Gastroesophageal sphincter (tissue), 4 donors: ENCODE data around the gene ACRBP. TPM values are rescaled to one million over a fixed set of nuclear protein-coding genes. Genes with fewer than 3 reads are reported as not detected.

Experiments used
- ATAC-seq: fragments of 150-250 bp; one replicate; pipeline ENCODE4 v1.9.1; 2016; ENCODE audit warnings: mild to moderate bottlenecking, moderate library complexity
- H3K27ac ChIP-seq, 4 donors: fragments of 200-600 bp; sonication (generic) in 3 of 4; 1 replicate in 3 of 4; 2 replicates in 1 of 4; pipeline ENCODE4 v1.5.1; 2016 to 2019
- H3K27me3 ChIP-seq: fragments of 200-600 bp; sonication (generic); one replicate; pipeline ENCODE4 v1.5.1; 2019
- H3K36me3 ChIP-seq, 2 donors: fragments of 200-600 bp; sonication (generic); one replicate each; pipeline ENCODE4 v1.5.1; 2019; ENCODE audit warnings: control low read depth in 1 of 2
- H3K4me1 ChIP-seq, 3 donors: fragments of 200-600 bp; sonication (generic); 1 replicate in 2 of 3; 2 replicates in 1 of 3; pipeline ENCODE4 v1.5.1; 2016 to 2019; ENCODE audit warnings: control low read depth in 2 of 3
- H3K4me3 ChIP-seq, 2 donors: fragments of 200-600 bp; sonication (generic); one replicate each; pipeline ENCODE4 v1.5.1; 2019; ENCODE audit warnings: mild to moderate bottlenecking in 1 of 2, moderate library complexity in 1 of 2
- H3K9me3 ChIP-seq, 3 donors: fragments of 200-600 bp; sonication (generic); one replicate each; pipeline ENCODE4 v1.5.1; 2017 to 2019; ENCODE audit warnings: control low read depth in 2 of 3
- EP300 ChIP-seq: sonication (generic); formaldehyde crosslinking; IDR thresholded peaks from one replicate; pipeline ENCODE4 v1.6.1; 2017; ENCODE audit warnings: antibody characterized with exemption, mild to moderate bottlenecking
- POLR2A ChIP-seq, 2 donors: fragments of 450-650 bp; IDR thresholded peaks; one replicate each; pipeline ENCODE4 v1.6.1; 2017; ENCODE audit warnings: antibody characterized with exemption in 2 of 2, mild to moderate bottlenecking in 2 of 2, moderate library complexity in 1 of 2
- POLR2AphosphoS5 ChIP-seq: sonication (generic); formaldehyde crosslinking; IDR thresholded peaks from one replicate; pipeline ENCODE4 v1.6.1; 2017; ENCODE audit warnings: antibody characterized with exemption
- WGBS, 2 donors: methylation state at CpG; one replicate each; pipeline ENCODE4 v1.1.5; 2018; ENCODE audit warnings: low coverage in 1 of 2; 5-methylcytosine and 5-hydroxymethylcytosine counted together
- total RNA-seq, 4 donors: library from RNA; depleted of rRNA; stranded (reverse); fragments of >200 nt; gene quantifications; one replicate each; pipeline ENCODE4 v1.1.0, GENCODE V29; 2016
- TF ChIP-seq, protein P1 (sequence below), 4 experiments: fragments of 200-600 bp in 2 of 4; fragments of 450-650 bp in 2 of 4; sonication (generic) in 1 of 4; IDR thresholded peaks; one replicate each; pipeline ENCODE4 v1.5.1; 2017 to 2019; ENCODE audit warnings: antibody characterized with exemption in 4 of 4, mild to moderate bottlenecking in 2 of 4, moderate library complexity in 2 of 4

The ACRBP gene
- total RNA-seq, 4 donors from 2014 or later, result 0.81 to 3.2 (median 2.4) TPM; not detected in 1

GRCh38 chr12:6608592-6609281 is 38.5 kb downstream of the ACRBP start:
- H3K4me1 ChIP-seq, result peaks cover 17 to 63% (median 27%) of the 10 kb centered on the region in 3 donors

DNA sequence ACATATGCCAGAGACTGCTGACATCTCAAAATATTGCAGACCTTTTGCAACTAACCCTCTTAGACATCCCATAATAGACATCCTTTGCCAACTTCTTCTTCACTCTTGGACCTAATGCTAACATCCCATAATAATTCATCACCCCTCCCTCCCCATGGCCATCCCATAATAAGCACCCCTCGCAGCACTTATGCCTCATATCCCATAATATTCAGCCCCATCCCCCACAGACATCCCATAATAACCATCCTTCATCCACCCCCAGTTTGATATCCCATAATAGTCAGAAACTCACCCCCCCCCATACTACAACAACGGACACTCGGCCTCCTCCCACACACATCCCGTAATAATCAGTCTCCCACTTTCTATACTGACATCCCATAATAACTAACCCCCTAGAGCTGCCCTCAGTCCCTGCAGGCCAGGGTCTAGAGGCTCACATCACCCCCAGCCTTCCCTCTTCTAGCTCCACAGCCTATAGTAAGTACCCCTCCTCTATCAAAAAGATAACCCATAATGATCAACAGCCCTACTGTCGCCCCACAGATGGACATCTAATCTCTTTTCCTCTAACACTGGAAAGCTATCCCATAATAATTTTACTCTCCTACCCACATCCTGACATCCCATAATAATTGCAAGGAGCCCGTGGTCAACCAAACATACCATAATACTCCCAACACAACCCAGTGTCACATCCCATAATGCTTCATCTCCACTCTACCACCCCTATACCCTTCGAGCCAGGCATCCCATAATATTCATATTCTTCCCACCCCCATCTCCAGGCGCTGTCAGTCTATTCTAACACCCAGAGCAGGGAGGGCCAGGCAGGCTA is 39.3 kb downstream of the ACRBP start:
- H3K9me3 ChIP-seq, result no peaks in the 10 kb centered on the region
- H3K27ac ChIP-seq, result peak overlapping the region; percentile 70 to 100 (median 98)
- H3K4me1 ChIP-seq, result peaks cover 13 to 63% (median 29%) of the 10 kb centered on the region in 3 donors
- H3K27me3 ChIP-seq, result no peaks in the 10 kb centered on the region
- H3K36me3 ChIP-seq, result no peaks in the 10 kb centered on the region
- TF ChIP-seq EP300, result no peak
- TF ChIP-seq POLR2A (IDR thresholded peaks at IDR 0.05), result no peak
- TF ChIP-seq, protein P1, sequence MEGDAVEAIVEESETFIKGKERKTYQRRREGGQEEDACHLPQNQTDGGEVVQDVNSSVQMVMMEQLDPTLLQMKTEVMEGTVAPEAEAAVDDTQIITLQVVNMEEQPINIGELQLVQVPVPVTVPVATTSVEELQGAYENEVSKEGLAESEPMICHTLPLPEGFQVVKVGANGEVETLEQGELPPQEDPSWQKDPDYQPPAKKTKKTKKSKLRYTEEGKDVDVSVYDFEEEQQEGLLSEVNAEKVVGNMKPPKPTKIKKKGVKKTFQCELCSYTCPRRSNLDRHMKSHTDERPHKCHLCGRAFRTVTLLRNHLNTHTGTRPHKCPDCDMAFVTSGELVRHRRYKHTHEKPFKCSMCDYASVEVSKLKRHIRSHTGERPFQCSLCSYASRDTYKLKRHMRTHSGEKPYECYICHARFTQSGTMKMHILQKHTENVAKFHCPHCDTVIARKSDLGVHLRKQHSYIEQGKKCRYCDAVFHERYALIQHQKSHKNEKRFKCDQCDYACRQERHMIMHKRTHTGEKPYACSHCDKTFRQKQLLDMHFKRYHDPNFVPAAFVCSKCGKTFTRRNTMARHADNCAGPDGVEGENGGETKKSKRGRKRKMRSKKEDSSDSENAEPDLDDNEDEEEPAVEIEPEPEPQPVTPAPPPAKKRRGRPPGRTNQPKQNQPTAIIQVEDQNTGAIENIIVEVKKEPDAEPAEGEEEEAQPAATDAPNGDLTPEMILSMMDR (IDR thresholded peaks at IDR 0.05), result no peak
- peak; percentile 5 for TF ChIP-seq POLR2AphosphoS5
- ATAC-seq, result peak; percentile 53
- WGBS, 2 donors, result 4 to 5% methylated on average over 8 of the region's 8 CpGs
- no peak overlapping the region for H3K4me3 ChIP-seq

More at GRCh38 chr12:6608592-6609281, 38.5 kb downstream of the ACRBP start:
- no peak overlapping the region for H3K4me3 ChIP-seq
- peak overlapping the region; percentile 70 to 100 (median 98) for H3K27ac ChIP-seq
- no peak for ATAC-seq
- no peaks in the 10 kb centered on the region for H3K36me3 ChIP-seq
- TF ChIP-seq POLR2A (IDR thresholded peaks at IDR 0.05) (no peak), POLR2AphosphoS5 (no peak), EP300 (no peak)
- TF ChIP-seq, protein P1 (IDR thresholded peaks at IDR 0.05), result no peak
- no peaks in the 10 kb centered on the region for H3K9me3 ChIP-seq
- H3K27me3 ChIP-seq, result no peaks in the 10 kb centered on the region
- WGBS, 2 donors, result 52 to 54% methylated on average over 6 of the region's 8 CpGs

GRCh38 chr12:6606331-6607131 is 40.7 kb downstream of the ACRBP start:
- H3K36me3 ChIP-seq, result peaks cover 0 to 11% of the 10 kb centered on the region in 2 donors
- 0% methylated on average over 1 of the region's 70 CpGs; no CpG with 5 or more reads in 1 of the 2 donors for WGBS, 2 donors
- peak; percentile 21 for ATAC-seq
- H3K4me1 ChIP-seq, result peaks cover 8 to 63% (median 30%) of the 10 kb centered on the region in 3 donors
- H3K9me3 ChIP-seq, result no peaks in the 10 kb centered on the region
- peak in 1 of 2 donors; percentile 21 for TF ChIP-seq POLR2A (IDR thresholded peaks at IDR 0.05)
- peak; percentile 8 for TF ChIP-seq POLR2AphosphoS5
- no peak for TF ChIP-seq EP300
- TF ChIP-seq, protein P1 (IDR thresholded peaks at IDR 0.05), result no peak
- H3K27ac ChIP-seq, result peak overlapping the region; percentile 95 to 100 (median 98)
- no peaks in the 10 kb centered on the region for H3K27me3 ChIP-seq
- peak overlapping the region; percentile 85 to 91 for H3K4me3 ChIP-seq

DNA sequence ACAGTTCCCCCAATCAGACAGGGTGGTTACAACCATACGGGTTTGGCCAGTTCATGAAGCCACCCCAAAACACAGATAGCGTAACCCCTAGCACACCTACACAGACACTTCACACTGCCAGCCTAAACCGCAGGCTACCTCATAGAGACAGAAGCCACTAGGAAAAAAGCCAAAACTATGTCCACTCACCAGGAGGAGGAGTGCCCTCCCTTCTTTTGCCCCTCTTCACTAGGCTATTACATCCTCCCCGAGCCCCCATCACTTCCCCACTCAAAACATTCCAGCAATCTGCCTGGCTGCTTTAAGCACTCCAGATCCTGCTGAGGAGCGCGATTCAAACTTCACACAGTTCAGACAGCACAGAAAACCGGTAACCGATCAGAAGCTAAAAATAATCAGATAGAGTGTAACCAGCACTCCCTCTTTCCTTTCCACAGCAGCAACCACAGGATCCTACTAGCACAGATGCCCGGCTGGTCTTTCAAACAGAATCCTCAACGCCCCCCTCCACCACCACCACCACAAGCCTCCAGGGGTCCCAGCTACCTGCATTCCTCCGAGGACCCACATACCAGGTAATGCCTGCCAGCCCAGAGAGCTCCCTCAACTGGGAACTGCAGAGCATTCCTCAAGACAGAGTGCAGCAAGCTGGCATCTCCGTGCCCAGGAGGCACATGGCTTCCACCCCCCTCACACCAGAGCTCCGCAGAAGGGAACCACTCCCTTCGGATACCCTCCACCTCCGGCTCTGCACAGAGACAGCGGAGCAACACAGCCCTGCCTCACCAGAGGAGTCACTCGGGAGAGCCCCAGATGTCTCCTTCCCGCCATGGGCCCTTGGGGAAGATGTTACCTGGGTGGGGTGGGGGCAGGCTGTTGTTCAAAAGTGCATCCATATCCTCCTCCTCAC is 41.6 kb downstream of the ACRBP start:
- ATAC-seq, result no peak

More for the DNA sequence above, 41.6 kb downstream of the ACRBP start:
- peak overlapping the region; percentile 95 to 100 (median 98) for H3K27ac ChIP-seq
- WGBS, 2 donors, result 3 to 7% methylated on average over 5 to 8 of the region's 18 CpGs
- peaks cover 8 to 63% (median 30%) of the 10 kb centered on the region in 3 donors for H3K4me1 ChIP-seq
- TF ChIP-seq POLR2AphosphoS5, result no peak
- TF ChIP-seq, protein P1 (IDR thresholded peaks at IDR 0.05), result peak in 1 of 4 experiments; percentile 10
- H3K27me3 ChIP-seq, result no peaks in the 10 kb centered on the region
- peaks cover 0 to 20% of the 10 kb centered on the region in 2 donors for H3K36me3 ChIP-seq
- H3K4me3 ChIP-seq, result peak overlapping the region; percentile 85 to 91
- H3K9me3 ChIP-seq, result no peaks in the 10 kb centered on the region
